NB4 (cell line): ENCODE data around the gene EHD3.

Experiments used
- POLR2A ChIP-seq: IDR thresholded peaks from 2 replicates; pipeline ENCODE4 v1.6.1; 2011; ENCODE audit warnings: mild to moderate bottlenecking; ENCODE audit not compliant: insufficient read length; ENCODE audit errors: extremely low read depth
- TF ChIP-seq, protein P1 (sequence below): IDR thresholded peaks from one replicate; pipeline ENCODE4 v1.5.1; 2012; ENCODE audit warnings: low read depth, low read length

DNA sequence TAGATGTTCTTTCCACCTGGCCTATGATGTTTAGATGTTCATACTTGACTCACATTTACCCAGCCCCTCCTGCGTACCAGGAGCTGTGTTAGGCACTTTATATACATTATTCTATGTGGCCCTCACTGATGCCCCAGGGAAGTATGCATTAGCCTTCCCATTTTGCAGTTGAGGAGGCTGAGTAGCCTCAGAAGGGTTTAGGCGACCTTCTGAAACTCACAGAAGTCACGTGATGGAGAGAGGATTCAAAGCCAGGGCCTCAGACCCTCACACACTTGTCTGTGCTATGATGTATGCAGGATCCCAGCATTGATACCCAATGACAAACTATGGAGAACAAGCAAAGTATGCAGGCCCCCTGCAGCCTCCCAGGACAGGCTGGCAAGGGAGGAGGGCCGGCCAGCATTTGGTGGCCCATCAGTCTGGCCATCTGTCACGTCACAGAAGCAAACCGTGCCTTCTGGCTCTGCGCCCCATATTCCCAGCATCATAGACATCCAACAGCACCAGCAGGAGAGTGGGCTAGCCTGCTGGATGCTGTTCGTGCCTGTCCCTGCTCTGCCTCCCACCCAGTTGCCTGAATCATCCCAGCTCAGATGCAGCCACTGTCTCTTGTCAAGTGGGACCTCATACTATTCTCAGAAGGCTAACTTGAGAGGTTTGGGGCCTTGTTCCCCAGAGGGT, 33.6 kb downstream of the EHD3 start:
- TF ChIP-seq, protein P1, sequence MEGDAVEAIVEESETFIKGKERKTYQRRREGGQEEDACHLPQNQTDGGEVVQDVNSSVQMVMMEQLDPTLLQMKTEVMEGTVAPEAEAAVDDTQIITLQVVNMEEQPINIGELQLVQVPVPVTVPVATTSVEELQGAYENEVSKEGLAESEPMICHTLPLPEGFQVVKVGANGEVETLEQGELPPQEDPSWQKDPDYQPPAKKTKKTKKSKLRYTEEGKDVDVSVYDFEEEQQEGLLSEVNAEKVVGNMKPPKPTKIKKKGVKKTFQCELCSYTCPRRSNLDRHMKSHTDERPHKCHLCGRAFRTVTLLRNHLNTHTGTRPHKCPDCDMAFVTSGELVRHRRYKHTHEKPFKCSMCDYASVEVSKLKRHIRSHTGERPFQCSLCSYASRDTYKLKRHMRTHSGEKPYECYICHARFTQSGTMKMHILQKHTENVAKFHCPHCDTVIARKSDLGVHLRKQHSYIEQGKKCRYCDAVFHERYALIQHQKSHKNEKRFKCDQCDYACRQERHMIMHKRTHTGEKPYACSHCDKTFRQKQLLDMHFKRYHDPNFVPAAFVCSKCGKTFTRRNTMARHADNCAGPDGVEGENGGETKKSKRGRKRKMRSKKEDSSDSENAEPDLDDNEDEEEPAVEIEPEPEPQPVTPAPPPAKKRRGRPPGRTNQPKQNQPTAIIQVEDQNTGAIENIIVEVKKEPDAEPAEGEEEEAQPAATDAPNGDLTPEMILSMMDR = no peak
- no peak for TF ChIP-seq POLR2A
